ENCODE results near the gene CNGA2. TPM values are rescaled to one million over a fixed set of nuclear protein-coding genes. Genes with fewer than 3 reads are reported as not detected.
"Not testable (repeated sequence)": the region's sequence is repeated elsewhere in the genome, so short reads cannot be mapped to it uniquely, and the experiment has no call there.

Gene CNGA2
- total RNA-seq, 1 donor from 2014 or later: not detected

- peaks cover 17% of the 10 kb centered on the region for H3K27me3 Mint-ChIP-seq (ENCODE audit: low read depth, unreplicated experiment)
- peak overlapping the region; percentile 78 for H3K4me3 Mint-ChIP-seq (ENCODE audit: unreplicated experiment)
- H3K9me3 Mint-ChIP-seq (ENCODE audit: unreplicated experiment): peaks cover 5% of the 10 kb centered on the region
- H3K4me3 ChIP-seq (ENCODE audit: insufficient read depth, low read depth, low read length): no peak overlapping the region
- H3K27ac ChIP-seq (ENCODE audit: low read depth, low read length): no peak overlapping the region
- no peaks in the 10 kb centered on the region for H3K79me2 ChIP-seq (ENCODE audit: insufficient read depth, low read length)
- H3K9me3 ChIP-seq (ENCODE audit: insufficient read depth, low read depth, low read length): no peaks in the 10 kb centered on the region
- H3K4me2 ChIP-seq (ENCODE audit: low read length): no peak overlapping the region
- H3K4me1 ChIP-seq (ENCODE audit: insufficient read depth, low read length): no peaks in the 10 kb centered on the region
- H3K36me3 ChIP-seq (ENCODE audit: insufficient read depth, low read length): no peaks in the 10 kb centered on the region
- DNase-seq (ENCODE audit: low read depth) (no peak), FAIRE-seq (no peak)
- H4K20me1 ChIP-seq (ENCODE audit: insufficient read depth, low read length): no peaks in the 10 kb centered on the region
- H3K27me3 ChIP-seq (ENCODE audit: insufficient read depth, low read length): no peaks in the 10 kb centered on the region
- no peak overlapping the region for H3K9ac ChIP-seq (ENCODE audit: low read length)
- no peaks in the 10 kb centered on the region for H3K36me3 Mint-ChIP-seq (ENCODE audit: low read depth, unreplicated experiment)
- TF ChIP-seq EZH2 (IDR thresholded peaks at IDR 0.05; ENCODE audit: insufficient read depth, low read length) (no peak), CTCF (IDR thresholded peaks at IDR 0.05; ENCODE audit: insufficient read depth, low read depth, low read length) (no peak)
- H2AFZ ChIP-seq (ENCODE audit: low read depth, low read length): no peak overlapping the region
- H3K4me1 Mint-ChIP-seq (ENCODE audit: low read depth, unreplicated experiment): peaks cover 5% of the 10 kb centered on the region
- H3K27ac Mint-ChIP-seq (ENCODE audit: unreplicated experiment): peak overlapping the region; percentile 58
Observed at GRCh38 chrX:151695583-151696340, 38.8 kb upstream of the CNGA2 start.

- H3K27me3 ChIP-seq (ENCODE audit: insufficient read depth, low read length); H3K4me3 Mint-ChIP-seq (ENCODE audit: unreplicated experiment); FAIRE-seq; DNase-seq (ENCODE audit: low read depth); H3K27ac Mint-ChIP-seq (ENCODE audit: unreplicated experiment); H3K9ac ChIP-seq (ENCODE audit: low read length); H3K9me3 Mint-ChIP-seq (ENCODE audit: unreplicated experiment); H3K27ac ChIP-seq (ENCODE audit: low read depth, low read length); H3K79me2 ChIP-seq (ENCODE audit: insufficient read depth, low read length); H2AFZ ChIP-seq (ENCODE audit: low read depth, low read length); H3K36me3 Mint-ChIP-seq (ENCODE audit: low read depth, unreplicated experiment); H3K4me2 ChIP-seq (ENCODE audit: low read length); H3K4me1 ChIP-seq (ENCODE audit: insufficient read depth, low read length); H3K36me3 ChIP-seq (ENCODE audit: insufficient read depth, low read length); H3K9me3 ChIP-seq (ENCODE audit: insufficient read depth, low read depth, low read length); H4K20me1 ChIP-seq (ENCODE audit: insufficient read depth, low read length); H3K4me3 ChIP-seq (ENCODE audit: insufficient read depth, low read depth, low read length): not testable (repeated sequence)
- peaks cover 10% of the 10 kb centered on the region for H3K4me1 Mint-ChIP-seq (ENCODE audit: low read depth, unreplicated experiment)
- H3K27me3 Mint-ChIP-seq (ENCODE audit: low read depth, unreplicated experiment): peaks cover 17% of the 10 kb centered on the region
Observed at GRCh38 chrX:151697082-151697481, 37.5 kb upstream of the CNGA2 start.

- H3K27me3 ChIP-seq (ENCODE audit: insufficient read depth, low read length): no peaks in the 10 kb centered on the region
- no peak for TF ChIP-seq EZH2 (IDR thresholded peaks at IDR 0.05; ENCODE audit: insufficient read depth, low read length)
- TF ChIP-seq CTCF (IDR thresholded peaks at IDR 0.05; ENCODE audit: insufficient read depth, low read depth, low read length): no peak
- no peak overlapping the region for H3K4me3 Mint-ChIP-seq (ENCODE audit: unreplicated experiment)
- H3K36me3 ChIP-seq (ENCODE audit: insufficient read depth, low read length): no peaks in the 10 kb centered on the region
- H3K4me2 ChIP-seq (ENCODE audit: low read length): no peak overlapping the region
- H3K9me3 ChIP-seq (ENCODE audit: insufficient read depth, low read depth, low read length): no peaks in the 10 kb centered on the region
- H3K27ac Mint-ChIP-seq (ENCODE audit: unreplicated experiment): no peak overlapping the region
- no peak overlapping the region for H3K9ac ChIP-seq (ENCODE audit: low read length)
- H3K27ac ChIP-seq (ENCODE audit: low read depth, low read length): no peak overlapping the region
- no peaks in the 10 kb centered on the region for H3K36me3 Mint-ChIP-seq (ENCODE audit: low read depth, unreplicated experiment)
- peak; percentile 88 for FAIRE-seq
- no peak overlapping the region for H2AFZ ChIP-seq (ENCODE audit: low read depth, low read length)
- H3K9me3 Mint-ChIP-seq (ENCODE audit: unreplicated experiment): peaks cover 5% of the 10 kb centered on the region
- no peaks in the 10 kb centered on the region for H4K20me1 ChIP-seq (ENCODE audit: insufficient read depth, low read length)
- H3K4me3 ChIP-seq (ENCODE audit: insufficient read depth, low read depth, low read length): no peak overlapping the region
- peak; percentile 60 for DNase-seq (ENCODE audit: low read depth)
- H3K4me1 Mint-ChIP-seq (ENCODE audit: low read depth, unreplicated experiment): peaks cover 10% of the 10 kb centered on the region
- no peaks in the 10 kb centered on the region for H3K79me2 ChIP-seq (ENCODE audit: insufficient read depth, low read length)
- H3K4me1 ChIP-seq (ENCODE audit: insufficient read depth, low read length): no peaks in the 10 kb centered on the region
- peaks cover 17% of the 10 kb centered on the region for H3K27me3 Mint-ChIP-seq (ENCODE audit: low read depth, unreplicated experiment)
Observed at GRCh38 chrX:151697522-151697921, 37.0 kb upstream of the CNGA2 start.

All from astrocyte (in vitro differentiated cells and primary cell).